ENCODE data around the gene GNG2.

- TF ChIP-seq REST (IDR thresholded peaks at IDR 0.05; ENCODE audit: insufficient read depth in 1 of 2, low read depth in 2 of 2, low read length in 2 of 2) (no peak), POLR2AphosphoS5 (IDR thresholded peaks at IDR 0.05; ENCODE audit: low read depth, low read length) (no peak), TAF1 (IDR thresholded peaks at IDR 0.05; ENCODE audit: borderline replicate concordance, insufficient read depth, low read length) (no peak)
Measured at GRCh38 chr14:51847489-51847796, 13.0 kb upstream of the GNG2 start.
